ENCODE measurements around the gene TSKU. TPM values are rescaled to one million over a fixed set of nuclear protein-coding genes. Genes with fewer than 3 reads are reported as not detected.
"Not testable (repeated sequence)": the region's sequence is repeated elsewhere in the genome, so short reads cannot be mapped to it uniquely, and the experiment has no call there.

The TSKU gene
- total RNA-seq, 1 donor from 2014 or later = 121 TPM

- H3K27ac ChIP-seq = peak overlapping the region; percentile 37 to 55
- DNase-seq (ENCODE audit: low spot score in 2 of 2) = no peak
Observed at GRCh38 chr11:76788661-76789442, 5.7 kb downstream of the TSKU start.

GRCh38 chr11:76789443-76789719 is 6.2 kb downstream of the TSKU start:
- intact Hi-C loops (cut with DNase I) = loop anchor here (10.0 kb wide), 2 partner anchors 555 to 1375 kb away; no protein-coding TSS in a partner anchor
- no peak for DNase-seq (ENCODE audit: low spot score in 2 of 2)
- Histone ChIP-seq H3K27me3 (no peaks in the 10 kb centered on the region), H3K9me3 (no peaks in the 10 kb centered on the region), H3K36me3 (no peaks in the 10 kb centered on the region), H3K27ac (no peak overlapping the region), H3K4me3 (no peak overlapping the region), H3K4me1 (peaks cover 0 to 18% of the 10 kb centered on the region in 2 donors)
- TF ChIP-seq CTCF (IDR thresholded peaks at IDR 0.05) = no peak

More at GRCh38 chr11:76788661-76789442, 5.7 kb downstream of the TSKU start:
- no peak for TF ChIP-seq CTCF (IDR thresholded peaks at IDR 0.05)
- Histone ChIP-seq H3K36me3 (no peaks in the 10 kb centered on the region), H3K27me3 (no peaks in the 10 kb centered on the region), H3K9me3 (no peaks in the 10 kb centered on the region), H3K4me1 (peaks cover 0 to 18% of the 10 kb centered on the region in 2 donors), H3K4me3 (peak overlapping the region in 1 of 2 donors; percentile 1)
- intact Hi-C loops (cut with DNase I) = loop anchor here (10.0 kb wide), 2 partner anchors 554 to 1374 kb away; no protein-coding TSS in a partner anchor

GRCh38 chr11:76790251-76790650 is 7.1 kb downstream of the TSKU start:
- Histone ChIP-seq H3K4me3 (no peak overlapping the region), H3K27me3 (no peaks in the 10 kb centered on the region), H3K27ac (no peak overlapping the region), H3K9me3 (no peaks in the 10 kb centered on the region), H3K4me1 (peaks cover 0 to 14% of the 10 kb centered on the region in 2 donors), H3K36me3 (no peaks in the 10 kb centered on the region)
- no peak for TF ChIP-seq CTCF (IDR thresholded peaks at IDR 0.05)
- intact Hi-C loops (cut with DNase I) = no loop called here
- no peak for DNase-seq (ENCODE audit: low spot score in 2 of 2)

- H3K36me3 ChIP-seq; H3K4me3 ChIP-seq; H3K27me3 ChIP-seq; H3K9me3 ChIP-seq; intact Hi-C loops (cut with DNase I); DNase-seq (ENCODE audit: low spot score in 2 of 2); H3K27ac ChIP-seq: not testable (repeated sequence)
- H3K4me1 ChIP-seq = peaks cover 0 to 14% of the 10 kb centered on the region in 2 donors
Observed at GRCh38 chr11:76791002-76791770, 8.0 kb downstream of the TSKU start.

- peaks cover 0 to 14% of the 10 kb centered on the region in 2 donors for H3K4me1 ChIP-seq
- peak in 1 of 2 donors; percentile 63 for DNase-seq (ENCODE audit: low spot score in 2 of 2)
- intact Hi-C loops (cut with DNase I) = no loop called here
Observed at GRCh38 chr11:76791861-76792260, 8.7 kb downstream of the TSKU start.

More at GRCh38 chr11:76791861-76792260, 8.7 kb downstream of the TSKU start:
- TF ChIP-seq CTCF (IDR thresholded peaks at IDR 0.05) = no peak
- H3K27me3 ChIP-seq = no peaks in the 10 kb centered on the region
- no peak overlapping the region for H3K4me3 ChIP-seq
- peaks cover 11 to 12% of the 10 kb centered on the region in 2 donors for H3K36me3 ChIP-seq
- H3K9me3 ChIP-seq = no peaks in the 10 kb centered on the region
- H3K27ac ChIP-seq = no peak overlapping the region
